OCI-LY1 (cell line): Measurements from ENCODE around the gene PREP.

Experiments
- H2AFZ ChIP-seq: fragments of 200-600 bp; sonication (generic), shearing (Covaris generic); 2 replicates; pipeline ENCODE4 v1.6.0; 2014; ENCODE audit warnings: antibody characterized with exemption, mild to moderate bottlenecking, low read length
- H3F3A ChIP-seq: fragments of 200-600 bp; sonication (generic), shearing (Covaris generic); 2 replicates; pipeline ENCODE4 v1.6.0; 2014; ENCODE audit warnings: mild to moderate bottlenecking, antibody characterized with exemption, low read length, moderate library complexity; ENCODE audit not compliant: insufficient read depth
- H3K27ac ChIP-seq: fragments of 200-600 bp; sonication (generic); 2 replicates; pipeline ENCODE4 v1.5.1; 2014; ENCODE audit warnings: low read length, mixed run types, mild to moderate bottlenecking, low read depth; ENCODE audit not compliant: poor library complexity, severe bottlenecking
- H3K27me3 ChIP-seq: fragments of 200-600 bp; sonication (generic); 2 replicates; pipeline ENCODE4 v1.6.0; 2014; ENCODE audit warnings: antibody characterized with exemption, mild to moderate bottlenecking, low read length, moderate library complexity; ENCODE audit not compliant: insufficient read depth
- H3K36me3 ChIP-seq: fragments of 200-600 bp; sonication (generic); 2 replicates; pipeline ENCODE4 v1.6.1; 2014; ENCODE audit warnings: mild to moderate bottlenecking, antibody characterized with exemption, low read length, moderate library complexity, mixed read lengths; ENCODE audit not compliant: insufficient read depth
- H3K4me1 ChIP-seq: fragments of 200-600 bp; sonication (generic); 2 replicates; pipeline ENCODE4 v1.5.1; 2014; ENCODE audit warnings: mild to moderate bottlenecking, low read length, moderate library complexity; ENCODE audit not compliant: insufficient read depth, severe bottlenecking
- H3K4me2 ChIP-seq: fragments of 200-600 bp; sonication (generic), shearing (Covaris generic); 2 replicates; pipeline ENCODE4 v1.6.1; 2014; ENCODE audit warnings: low read length
- H3K4me3 ChIP-seq: fragments of 200-600 bp; sonication (generic); 2 replicates; pipeline ENCODE4 v1.5.1; 2014; ENCODE audit warnings: low read length, low read depth, mild to moderate bottlenecking, mixed read lengths; ENCODE audit not compliant: poor library complexity, severe bottlenecking
- H3K79me2 ChIP-seq: fragments of 200-600 bp; shearing (Covaris generic); 2 replicates; pipeline ENCODE4 v1.6.1; 2016; ENCODE audit warnings: mixed run types, low read length, mixed read lengths; ENCODE audit not compliant: insufficient read depth
- H3K9ac ChIP-seq: fragments of 200-600 bp; sonication (generic), shearing (Covaris generic); 2 replicates; pipeline ENCODE4 v1.6.1; 2014; ENCODE audit warnings: mild to moderate bottlenecking, low read length, mixed read lengths
- H3K9me2 ChIP-seq: fragments of 200-600 bp; sonication (generic), shearing (Covaris generic); 2 replicates; pipeline ENCODE4 v1.6.1; 2014; ENCODE audit warnings: low read depth, mild to moderate bottlenecking, low read length, mixed read lengths
- H3K9me3 ChIP-seq: fragments of 200-600 bp; shearing (Covaris generic); 2 replicates; pipeline ENCODE4 v1.6.1; 2014; ENCODE audit warnings: low read length, mixed read lengths
- H4K20me1 ChIP-seq: fragments of 200-600 bp; sonication (generic), shearing (Covaris generic); 2 replicates; pipeline ENCODE4 v1.6.0; 2016; ENCODE audit warnings: mild to moderate bottlenecking, low read length; ENCODE audit not compliant: insufficient read depth
- CTCF ChIP-seq: fragments of 200-600 bp; sonication (generic), shearing (Covaris generic); IDR thresholded peaks from 2 replicates; pipeline ENCODE4 v1.5.1; 2017; ENCODE audit warnings: mild to moderate bottlenecking, antibody characterized with exemption, low read length, moderate library complexity, mixed read lengths
- EZH2 ChIP-seq: fragments of 200-600 bp; sonication (generic), shearing (Covaris generic); IDR thresholded peaks from 2 replicates; pipeline ENCODE4 v1.8.0; 2017; ENCODE audit warnings: borderline replicate concordance, mixed run types, mild to moderate bottlenecking, antibody characterized with exemption, low read length, moderate library complexity, mixed read lengths

The PREP gene

GRCh38 chr6:105321207-105321606 is 81.7 kb downstream of the PREP start:
- Histone ChIP-seq H4K20me1 (no peaks in the 10 kb centered on the region), H3K27me3 (no peaks in the 10 kb centered on the region), H2AFZ (no peak overlapping the region), H3K9me2 (no peaks in the 10 kb centered on the region), H3K4me2 (no peak overlapping the region), H3F3A (no peaks in the 10 kb centered on the region), H3K9ac (no peak overlapping the region), H3K9me3 (no peaks in the 10 kb centered on the region), H3K79me2 (no peaks in the 10 kb centered on the region), H3K4me3 (no peak overlapping the region), H3K4me1 (no peaks in the 10 kb centered on the region), H3K27ac (no peak overlapping the region), H3K36me3 (peaks cover 21% of the 10 kb centered on the region)
- TF ChIP-seq CTCF (no peak), EZH2 (no peak)

- Histone ChIP-seq H3K9me3 (no peaks in the 10 kb centered on the region), H3F3A (no peaks in the 10 kb centered on the region), H3K79me2 (no peaks in the 10 kb centered on the region), H3K4me3 (no peak overlapping the region), H3K36me3 (peaks cover 21% of the 10 kb centered on the region), H3K9ac (no peak overlapping the region), H3K4me1 (no peaks in the 10 kb centered on the region), H3K4me2 (no peak overlapping the region), H3K27me3 (no peaks in the 10 kb centered on the region), H3K9me2 (no peaks in the 10 kb centered on the region), H3K27ac (no peak overlapping the region), H4K20me1 (no peaks in the 10 kb centered on the region), H2AFZ (no peak overlapping the region)
- TF ChIP-seq CTCF (no peak), EZH2 (no peak)
Measured at GRCh38 chr6:105320765-105321164, 82.1 kb downstream of the PREP start.

- Histone ChIP-seq H3K4me1 (no peaks in the 10 kb centered on the region), H3K9me3 (no peaks in the 10 kb centered on the region), H3K4me2 (no peak overlapping the region), H3K4me3 (no peak overlapping the region), H3K79me2 (no peaks in the 10 kb centered on the region), H3K27ac (no peak overlapping the region), H3K36me3 (peaks cover 21% of the 10 kb centered on the region), H2AFZ (no peak overlapping the region), H4K20me1 (no peaks in the 10 kb centered on the region), H3K27me3 (no peaks in the 10 kb centered on the region), H3F3A (no peaks in the 10 kb centered on the region), H3K9ac (no peak overlapping the region), H3K9me2 (no peaks in the 10 kb centered on the region)
- TF ChIP-seq CTCF: no peak
- TF ChIP-seq EZH2: no peak
Measured at GRCh38 chr6:105320271-105320670, 82.6 kb downstream of the PREP start.
